Heart left ventricle (tissue), 13 donors: Measurements from ENCODE around the gene PPIP5K2.

Source experiments
- POLR2A ChIP-seq, 2 donors: fragments of 450-650 bp; IDR thresholded peaks; one replicate each; pipeline ENCODE4 v1.6.1; 2017; ENCODE audit warnings: antibody characterized with exemption in 2 of 2, mild to moderate bottlenecking in 2 of 2, moderate library complexity in 2 of 2
- TF ChIP-seq, protein P1 (sequence below), 12 donors: fragments of 200-600 bp; sonication (generic) in 4 of 12; IDR thresholded peaks; one replicate each; pipeline versions ENCODE4 v1.5.0 to v1.8.0; 2018 to 2022; ENCODE audit warnings: antibody characterized with exemption in 12 of 12, mild to moderate bottlenecking in 5 of 12
- donor health status: ischemic (EF 13 %, LVEDD 7.1; RV severe dilation, severe dysfunction).
- donor health status: DM: no; HTN: yes; CAD: no.
- donor health status: DM: no; HTN: no; CAD: no.
- donor health status: ischemic (EF 25% LVEDD 6.9; RV normal size, moderate dysfunction).
- donor health status: ischemic (EF 25% LVEDD 5.7; RV mildly dilated, moderate dysfunction).
- donor health status: ischemic (EF 35%, LVEDD 5.7; RV mildly dilated, moderate dysfunction).
- donor health status: nonischemic (EF 11% LVEDD 7.7; RV severe dilation, severe dysfunction).
- donor health status: DM: yes; HTN: yes; CAD: no.
- donor health status: PGD.
- donor health status: ischemic (EF 29% LVEDD 5.4; RV normal size, mild dysfunction).
- donor health status: nonischemic (EF 23%, LVEDD 6.1; RV moderate dilation, normal function).

DNA sequence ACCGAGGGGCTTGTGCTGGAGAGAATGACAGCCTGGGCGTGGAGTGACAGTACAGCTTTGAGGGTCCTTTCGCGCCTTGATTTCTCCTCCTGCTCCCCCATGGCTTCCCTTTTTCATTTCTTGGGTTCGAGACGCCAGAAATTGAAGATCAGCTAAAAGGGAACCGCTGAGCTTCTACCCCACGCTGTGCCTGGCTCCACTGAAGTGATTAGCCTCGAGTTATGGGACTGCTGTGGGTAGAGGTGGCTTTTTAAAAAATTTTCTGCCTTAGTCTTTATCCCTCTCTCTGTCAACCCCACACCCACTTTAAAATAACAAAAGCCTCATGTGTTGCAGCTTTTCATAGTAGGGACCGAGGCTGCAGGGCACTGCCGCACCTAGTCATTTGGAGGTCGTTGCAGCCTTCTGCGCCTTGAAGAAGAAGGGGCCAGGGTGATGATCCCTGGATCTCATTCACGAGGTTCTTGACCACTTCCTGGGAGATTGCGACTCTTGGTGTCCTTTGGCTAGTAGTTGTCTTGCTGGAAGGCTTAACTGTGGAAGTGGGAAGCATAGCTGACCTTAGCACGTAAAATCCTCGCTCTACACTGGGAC is 603 bp downstream of the PPIP5K2 start:
- TF ChIP-seq, protein P1, sequence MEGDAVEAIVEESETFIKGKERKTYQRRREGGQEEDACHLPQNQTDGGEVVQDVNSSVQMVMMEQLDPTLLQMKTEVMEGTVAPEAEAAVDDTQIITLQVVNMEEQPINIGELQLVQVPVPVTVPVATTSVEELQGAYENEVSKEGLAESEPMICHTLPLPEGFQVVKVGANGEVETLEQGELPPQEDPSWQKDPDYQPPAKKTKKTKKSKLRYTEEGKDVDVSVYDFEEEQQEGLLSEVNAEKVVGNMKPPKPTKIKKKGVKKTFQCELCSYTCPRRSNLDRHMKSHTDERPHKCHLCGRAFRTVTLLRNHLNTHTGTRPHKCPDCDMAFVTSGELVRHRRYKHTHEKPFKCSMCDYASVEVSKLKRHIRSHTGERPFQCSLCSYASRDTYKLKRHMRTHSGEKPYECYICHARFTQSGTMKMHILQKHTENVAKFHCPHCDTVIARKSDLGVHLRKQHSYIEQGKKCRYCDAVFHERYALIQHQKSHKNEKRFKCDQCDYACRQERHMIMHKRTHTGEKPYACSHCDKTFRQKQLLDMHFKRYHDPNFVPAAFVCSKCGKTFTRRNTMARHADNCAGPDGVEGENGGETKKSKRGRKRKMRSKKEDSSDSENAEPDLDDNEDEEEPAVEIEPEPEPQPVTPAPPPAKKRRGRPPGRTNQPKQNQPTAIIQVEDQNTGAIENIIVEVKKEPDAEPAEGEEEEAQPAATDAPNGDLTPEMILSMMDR (IDR thresholded peaks at IDR 0.05): no peak
- TF ChIP-seq POLR2A (IDR thresholded peaks at IDR 0.05): no peak
